Activated gamma-delta T cell treated with Interleukin-2 at 50 U/mL for 16 hours (primary cell): Measurements from ENCODE around the gene SMIM5.

Experiments used
- DNase-seq: peaks from one replicate; pipeline ENCODE4 v3.0.0-alpha.2; 2020

The SMIM5 gene

GRCh38 chr17:75672011-75672410, 38.8 kb downstream of the SMIM5 start:
- no peak for DNase-seq

- DNase-seq = no peak
These were observed 40.3 kb downstream of the SMIM5 start for GRCh38 chr17:75673487-75673886.

- DNase-seq = no peak
These were observed 43.2 kb downstream of the SMIM5 start for GRCh38 chr17:75676461-75676860.

GRCh38 chr17:75679706-75680211, 46.5 kb downstream of the SMIM5 start:
- no peak for DNase-seq

- DNase-seq = no peak
These were observed 47.2 kb downstream of the SMIM5 start for GRCh38 chr17:75680431-75680830.

- no peak for DNase-seq
These were observed 48.1 kb downstream of the SMIM5 start for GRCh38 chr17:75681289-75681688.

GRCh38 chr17:75683583-75683982, 50.3 kb downstream of the SMIM5 start:
- no peak for DNase-seq

GRCh38 chr17:75684249-75684648, 51.0 kb downstream of the SMIM5 start:
- no peak for DNase-seq

GRCh38 chr17:75684924-75685323, 51.7 kb downstream of the SMIM5 start:
- no peak for DNase-seq

- no peak for DNase-seq
These were observed 52.3 kb downstream of the SMIM5 start for GRCh38 chr17:75685499-75685898.

- no peak for DNase-seq
These were observed 55.1 kb downstream of the SMIM5 start for GRCh38 chr17:75688209-75688825.

- peak; percentile 47 for DNase-seq
These were observed 56.2 kb downstream of the SMIM5 start for GRCh38 chr17:75689441-75689873.
